ENCODE results near the gene GAST.
"Not testable (repeated sequence)": the region's sequence is repeated elsewhere in the genome, so short reads cannot be mapped to it uniquely, and the experiment has no call there.

GAST gene

DNA sequence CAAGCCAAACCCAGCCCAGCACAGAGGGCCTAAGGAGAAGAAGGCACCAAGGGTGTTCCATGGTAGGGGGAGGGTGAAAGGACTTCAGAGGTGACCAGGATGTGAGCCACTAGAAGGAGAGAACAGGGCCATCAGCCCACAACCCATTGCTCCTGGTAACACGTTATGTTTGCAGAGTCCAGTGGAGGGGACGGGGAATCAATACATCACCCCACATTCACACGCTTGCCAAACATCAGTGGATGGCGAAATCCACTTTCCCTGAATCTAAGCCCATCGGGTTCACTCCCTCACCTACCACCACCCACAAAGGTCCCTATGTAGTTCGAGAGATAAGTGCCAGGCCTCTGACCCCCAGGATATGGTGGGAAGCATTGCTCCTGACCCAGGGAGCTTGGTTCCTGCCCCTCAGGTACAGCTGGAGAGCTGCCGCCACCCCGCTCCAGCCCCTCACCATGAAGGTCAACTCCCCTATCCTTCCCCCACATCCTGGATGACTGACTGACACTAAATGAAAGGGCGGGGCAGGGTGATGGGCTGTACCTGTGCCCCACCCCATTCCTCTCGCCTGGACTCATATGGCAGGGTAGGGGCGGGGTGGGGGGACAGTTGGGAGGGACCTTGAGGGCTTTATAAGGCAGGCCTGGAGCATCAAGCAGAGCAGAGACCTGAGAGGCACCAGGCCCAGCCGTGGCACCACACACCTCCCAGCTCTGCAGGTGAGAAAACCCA is at the start of gene GAST:
Gene GAST (plus strand): TSS at position 663 of the 732 bp plus-strand sequence. CDS start 3,106 bp downstream, outside the sequence.
- peaks cover 1% of the 10 kb centered on the region for H3K4me1 Mint-ChIP-seq
- H3K9me3 Mint-ChIP-seq: no peaks in the 10 kb centered on the region
- CTCF ChIA-PET: interaction anchor here (1.4 kb wide), 1 partner anchor 163 kb away, joined by 3 read pairs; no protein-coding TSS in a partner anchor
- H3K36me3 Mint-ChIP-seq: no peaks in the 10 kb centered on the region
- no peak for DNase-seq
- no peak within 1 kb of the TSS for H3K27ac Mint-ChIP-seq
- no peak within 1 kb of the TSS for H3K4me3 Mint-ChIP-seq
- H3K27me3 Mint-ChIP-seq: peaks cover 60% of the 10 kb centered on the region

GRCh38 chr17:41663451-41664171 is 48.5 kb upstream of the GAST start:
- Mint-ChIP-seq H3K4me1 (peaks cover 37% of the 10 kb centered on the region), H3K27me3 (peaks cover 52% of the 10 kb centered on the region), H3K4me3 (no peak overlapping the region), H3K27ac (no peak overlapping the region), H3K9me3 (no peaks in the 10 kb centered on the region), H3K36me3 (no peaks in the 10 kb centered on the region)
- DNase-seq: no peak
- CTCF ChIA-PET: interaction anchor here (0.9 to 12.0 kb wide), 20 partner anchors 14 to 860 kb away, joined by 3 to 311 read pairs (median 6); partner anchors contain the start of genes EIF1 and KRT20

DNA sequence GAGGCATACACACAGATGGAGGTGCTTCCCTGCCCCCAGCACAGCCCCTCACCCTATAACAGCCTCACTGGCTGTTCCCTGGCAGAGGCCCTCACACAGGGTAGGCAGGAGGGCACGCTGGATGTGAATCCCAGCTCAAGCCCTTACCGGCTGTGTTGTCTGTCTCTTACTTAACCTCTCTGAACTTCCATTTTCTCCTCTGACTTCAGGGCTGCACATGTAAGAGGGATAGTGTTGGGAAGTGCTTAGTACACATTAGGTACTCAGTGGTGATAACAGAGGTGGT is 48.0 kb upstream of the GAST start:
- peaks cover 52% of the 10 kb centered on the region for H3K27me3 Mint-ChIP-seq
- H3K36me3 Mint-ChIP-seq: no peaks in the 10 kb centered on the region
- CTCF ChIA-PET: interaction anchor here (1.0 to 12.0 kb wide), 9 partner anchors 14 to 176 kb away, joined by 3 to 311 read pairs (median 9); partner anchors contain the start of gene EIF1
- H3K9me3 Mint-ChIP-seq: no peaks in the 10 kb centered on the region
- H3K4me1 Mint-ChIP-seq: peaks cover 37% of the 10 kb centered on the region
- no peak overlapping the region for H3K27ac Mint-ChIP-seq
- DNase-seq: no peak
- H3K4me3 Mint-ChIP-seq: no peak overlapping the region

GRCh38 chr17:41664587-41665565 is 47.3 kb upstream of the GAST start:
- H3K4me1 Mint-ChIP-seq: peaks cover 44% of the 10 kb centered on the region
- peak overlapping the region; percentile 98 for H3K27ac Mint-ChIP-seq
- peak overlapping the region; percentile 83 for H3K4me3 Mint-ChIP-seq
- no peaks in the 10 kb centered on the region for H3K36me3 Mint-ChIP-seq
- no peak for DNase-seq
- no peaks in the 10 kb centered on the region for H3K9me3 Mint-ChIP-seq
- CTCF ChIA-PET: interaction anchor here (0.6 to 12.0 kb wide), 17 partner anchors 13 to 1045 kb away, joined by 3 to 311 read pairs (median 5); partner anchors contain the start of gene EIF1
- peaks cover 52% of the 10 kb centered on the region for H3K27me3 Mint-ChIP-seq

- Mint-ChIP-seq H3K4me3 (peak overlapping the region; percentile 83), H3K4me1 (peaks cover 47% of the 10 kb centered on the region), H3K27ac (peak overlapping the region; percentile 98), H3K27me3 (peaks cover 44% of the 10 kb centered on the region), H3K9me3 (no peaks in the 10 kb centered on the region), H3K36me3 (no peaks in the 10 kb centered on the region)
- CTCF ChIA-PET: interaction anchor here (0.6 to 12.0 kb wide), 15 partner anchors 12 to 991 kb away, joined by 3 to 311 read pairs (median 4); partner anchors contain the start of gene EIF1
- peak; percentile 90 for DNase-seq
Measured at GRCh38 chr17:41665566-41666236, 46.4 kb upstream of the GAST start.

- Mint-ChIP-seq H3K4me3 (peak overlapping the region; percentile 83), H3K27me3 (peaks cover 38% of the 10 kb centered on the region), H3K9me3 (no peaks in the 10 kb centered on the region), H3K27ac (peak overlapping the region; percentile 98), H3K36me3 (peaks cover under 1% of the 10 kb centered on the region), H3K4me1 (peaks cover 49% of the 10 kb centered on the region)
- DNase-seq: peak; percentile 73
- CTCF ChIA-PET: interaction anchor here (1.0 to 12.0 kb wide), 12 partner anchors 12 to 992 kb away, joined by 3 to 311 read pairs (median 5); partner anchors contain the start of gene EIF1
Measured at GRCh38 chr17:41666237-41666641, 45.9 kb upstream of the GAST start.

DNA sequence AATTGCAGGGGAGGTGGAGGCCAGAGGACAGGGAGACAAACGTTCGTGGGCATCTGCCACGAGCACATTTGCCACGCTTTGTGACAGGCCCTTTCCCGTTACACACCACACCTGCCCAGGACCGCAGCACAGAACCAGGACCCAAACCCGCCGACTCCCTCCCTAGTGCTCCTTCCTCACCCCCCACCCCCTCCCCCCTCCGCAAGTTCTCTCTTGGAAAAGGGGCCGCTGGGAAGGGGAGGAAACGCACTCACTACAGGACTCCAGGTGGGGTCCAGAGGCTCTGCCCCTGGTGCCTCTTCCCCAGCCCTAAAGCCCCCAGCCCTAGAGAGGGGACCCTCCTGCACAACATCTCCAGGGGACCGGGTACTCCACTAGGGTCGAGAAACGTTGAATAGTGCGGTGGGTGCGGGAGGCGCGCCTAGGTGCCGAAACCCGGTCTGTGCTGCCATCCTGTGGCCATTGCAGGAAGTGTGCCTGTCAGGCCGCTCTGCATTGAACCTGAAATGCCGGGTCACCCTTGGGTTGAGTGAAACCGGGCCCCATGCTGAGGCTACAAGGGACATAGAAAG is 45.3 kb upstream of the GAST start:
- H3K27me3 Mint-ChIP-seq: peaks cover 38% of the 10 kb centered on the region
- peak; percentile 91 for DNase-seq
- peak overlapping the region; percentile 98 for H3K27ac Mint-ChIP-seq
- no peaks in the 10 kb centered on the region for H3K9me3 Mint-ChIP-seq
- H3K4me1 Mint-ChIP-seq: peaks cover 50% of the 10 kb centered on the region
- peak overlapping the region; percentile 83 for H3K4me3 Mint-ChIP-seq
- CTCF ChIA-PET: interaction anchor here (1.0 to 12.0 kb wide), 11 partner anchors 11 to 1052 kb away, joined by 3 to 311 read pairs (median 6); partner anchors contain the start of gene EIF1
- H3K36me3 Mint-ChIP-seq: peaks cover 2% of the 10 kb centered on the region

GRCh38 chr17:41667280-41668041 is 44.7 kb upstream of the GAST start:
- Mint-ChIP-seq H3K27ac (peak overlapping the region; percentile 98), H3K27me3 (peaks cover 37% of the 10 kb centered on the region), H3K4me3 (peak overlapping the region; percentile 83), H3K9me3 (no peaks in the 10 kb centered on the region), H3K36me3 (peaks cover 2% of the 10 kb centered on the region), H3K4me1 (peaks cover 55% of the 10 kb centered on the region)
- DNase-seq: no peak
- CTCF ChIA-PET: interaction anchor here (0.6 to 12.0 kb wide), 9 partner anchors 11 to 1052 kb away, joined by 3 to 311 read pairs (median 5); partner anchors contain the start of gene EIF1

GRCh38 chr17:41672153-41672552 is 40.0 kb upstream of the GAST start:
- H3K9me3 Mint-ChIP-seq: no peaks in the 10 kb centered on the region
- peaks cover 3% of the 10 kb centered on the region for H3K27me3 Mint-ChIP-seq
- no peak overlapping the region for H3K4me3 Mint-ChIP-seq
- no peak overlapping the region for H3K27ac Mint-ChIP-seq
- CTCF ChIA-PET: interaction anchor here (1.2 to 1.6 kb wide), 2 partner anchors 9 to 24 kb away, joined by 3 to 8 read pairs; no protein-coding TSS in a partner anchor
- peaks cover 6% of the 10 kb centered on the region for H3K36me3 Mint-ChIP-seq
- H3K4me1 Mint-ChIP-seq: peaks cover 60% of the 10 kb centered on the region
- DNase-seq: no peak

DNA sequence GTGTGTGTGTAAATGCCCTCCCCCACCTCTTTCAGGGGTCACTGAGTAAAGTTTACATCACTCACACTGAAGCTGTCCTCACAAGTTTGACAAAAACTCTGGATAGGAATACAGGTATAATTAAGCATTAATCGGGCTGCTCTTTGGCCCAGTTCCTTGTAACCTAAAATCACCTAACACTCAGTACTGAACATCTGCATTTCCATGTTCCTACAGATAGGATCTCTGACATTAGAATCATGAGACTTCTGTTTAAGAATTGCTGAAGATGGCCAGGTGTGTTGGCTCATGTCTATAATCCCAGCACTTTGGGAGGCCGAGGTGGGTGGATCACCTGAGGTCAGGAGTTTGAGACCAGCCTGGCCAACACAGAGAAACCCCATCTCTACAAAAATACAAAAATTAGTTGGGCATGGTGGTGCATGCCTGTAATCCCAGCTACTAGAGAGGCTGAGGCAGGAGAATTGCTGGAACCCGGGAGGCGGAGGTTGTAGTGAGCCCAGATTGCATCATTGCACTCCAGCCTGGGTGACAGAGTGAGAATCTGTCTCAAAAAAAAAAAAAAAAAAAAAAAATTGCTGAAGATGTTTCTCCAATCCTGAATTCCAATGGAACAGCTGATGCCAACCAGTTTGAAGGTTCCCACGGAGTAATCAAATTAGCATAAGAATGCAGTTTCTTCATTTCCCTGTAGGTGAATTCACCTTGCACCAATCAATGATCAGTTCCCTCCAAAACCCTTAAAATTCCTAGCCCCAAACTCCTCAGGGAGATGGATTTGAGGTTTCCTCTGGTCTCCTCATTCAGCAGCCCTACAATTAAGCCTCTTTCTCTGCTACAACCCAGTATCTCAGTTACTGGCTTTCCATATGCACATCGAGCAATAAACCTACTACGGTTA is 36.7 kb upstream of the GAST start:
- H3K27me3 Mint-ChIP-seq: not testable (repeated sequence)

GRCh38 chr17:41676058-41676419 is 36.1 kb upstream of the GAST start:
- no peaks in the 10 kb centered on the region for H3K27me3 Mint-ChIP-seq
- H3K36me3 Mint-ChIP-seq: peaks cover 13% of the 10 kb centered on the region
- peaks cover 2% of the 10 kb centered on the region for H3K9me3 Mint-ChIP-seq
- CTCF ChIA-PET: interaction anchor here (1.4 to 6.0 kb wide), 2 partner anchors 10 to 13 kb away, joined by 8 to 111 read pairs; partner anchors contain the start of gene EIF1
- no peak for DNase-seq
- no peak overlapping the region for H3K4me3 Mint-ChIP-seq
- H3K27ac Mint-ChIP-seq: no peak overlapping the region
- H3K4me1 Mint-ChIP-seq: peaks cover 75% of the 10 kb centered on the region

More for the DNA sequence above, 36.7 kb upstream of the GAST start:
- CTCF ChIA-PET: interaction anchor here (6.0 kb wide), 1 partner anchor 9 kb away, joined by 111 read pairs; no protein-coding TSS in a partner anchor
- not testable (repeated sequence) for H3K27ac Mint-ChIP-seq, H3K9me3 Mint-ChIP-seq, H3K4me3 Mint-ChIP-seq, DNase-seq
- peaks cover 72% of the 10 kb centered on the region for H3K4me1 Mint-ChIP-seq
- peaks cover 13% of the 10 kb centered on the region for H3K36me3 Mint-ChIP-seq

Measured in activated naive CD4-positive, alpha-beta T cell treated with anti-CD3 and anti-CD28 coated beads, Interleukin-2, amount 10 ng/mL, durations not matched to agents 7 days and 5 days (primary cell).